DND-41 (cell line): ENCODE data around the gene NPSR1.

ENCODE experiments used
- ATAC-seq: fragments of 200-7000 bp; cut with Tn5 transposase; 3 replicates; pipeline ENCODE4 v1.9.1; 2021; ENCODE audit warnings: low read depth; ENCODE audit not compliant: insufficient read depth
- DNase-seq: peaks from one replicate; pipeline ENCODE4 v3.0.0-alpha.2; 2020
- H2AFZ ChIP-seq: 2 replicates; pipeline ENCODE4 v1.6.0; 2012; ENCODE audit warnings: low read depth, low read length
- H3K27ac ChIP-seq: 2 replicates; pipeline ENCODE4 v1.5.1; 2012; ENCODE audit warnings: low read length, inconsistent platforms
- H3K27me3 ChIP-seq: fragments of 200-600 bp; sonication (generic); 2 replicates; pipeline ENCODE4 v1.6.0; 2012; ENCODE audit warnings: low read length, mild to moderate bottlenecking, inconsistent platforms; ENCODE audit not compliant: insufficient read depth, poor library complexity
- H3K36me3 ChIP-seq: 2 replicates; pipeline ENCODE4 v1.5.1; 2012; ENCODE audit warnings: low read length, inconsistent platforms; ENCODE audit not compliant: insufficient read depth
- H3K4me1 ChIP-seq: 2 replicates; pipeline ENCODE4 v1.5.1; 2012; ENCODE audit warnings: mild to moderate bottlenecking, low read length; ENCODE audit not compliant: insufficient read depth
- H3K4me2 ChIP-seq: 2 replicates; pipeline ENCODE4 v1.6.0; 2012; ENCODE audit warnings: mild to moderate bottlenecking, moderate library complexity, low read length, inconsistent platforms; ENCODE audit not compliant: insufficient read depth
- H3K4me3 ChIP-seq, 2 experiments: fragments of 200-600 bp in 1 of 2; shearing (Covaris generic) in 1 of 2; 2 replicates each; pipeline ENCODE4 v1.5.1; 2012 to 2016; ENCODE audit warnings: inconsistent platforms in 2 of 2, low read length in 2 of 2, mild to moderate bottlenecking in 2 of 2, low read depth in 1 of 2, moderate library complexity in 1 of 2
- H3K79me2 ChIP-seq: 2 replicates; pipeline ENCODE4 v1.6.0; 2012; ENCODE audit warnings: low read length, inconsistent platforms; ENCODE audit not compliant: insufficient read depth
- H3K9ac ChIP-seq: 2 replicates; pipeline ENCODE4 v1.6.0; 2012; ENCODE audit warnings: low read depth, mild to moderate bottlenecking, inconsistent platforms, low read length, moderate library complexity
- H3K9me3 ChIP-seq: 2 replicates; pipeline ENCODE4 v1.5.1; 2012; ENCODE audit warnings: low read length, moderate library complexity, mild to moderate bottlenecking, inconsistent platforms; ENCODE audit not compliant: insufficient read depth, severe bottlenecking
- H4K20me1 ChIP-seq: 2 replicates; pipeline ENCODE4 v1.6.0; 2012; ENCODE audit warnings: low read length; ENCODE audit not compliant: insufficient read depth
- EZH2 ChIP-seq: IDR thresholded peaks from 3 replicates; pipeline ENCODE4 v1.6.1; 2012; ENCODE audit warnings: borderline replicate concordance, low read depth, mild to moderate bottlenecking, moderate library complexity, low read length, inconsistent platforms; ENCODE audit not compliant: severe bottlenecking
- TF ChIP-seq, protein P1 (sequence below): IDR thresholded peaks from 2 replicates; pipeline ENCODE4 v1.5.1; 2012; ENCODE audit warnings: borderline replicate concordance, low read length, moderate library complexity, mild to moderate bottlenecking; ENCODE audit not compliant: poor library complexity, severe bottlenecking; ENCODE audit errors: extremely low read depth

NPSR1 gene

DNA sequence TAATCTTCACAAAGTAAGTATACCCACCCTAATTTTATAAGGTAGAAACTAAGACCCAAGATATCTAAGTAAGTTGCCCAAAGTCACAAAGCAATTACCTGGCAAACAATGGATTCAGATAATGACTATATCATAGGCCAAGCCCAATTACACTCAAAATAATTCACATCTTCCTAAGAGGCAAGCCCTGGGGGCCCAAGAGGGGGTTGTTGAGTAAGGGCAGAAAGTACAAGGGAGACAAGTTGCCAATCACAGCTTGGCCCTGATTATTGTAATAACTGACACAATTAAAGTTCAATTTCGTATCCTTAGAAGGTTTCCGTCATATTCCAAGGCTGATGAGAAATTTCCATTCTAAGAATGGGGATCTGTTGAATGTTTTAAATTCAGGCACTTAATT lies 91.4 kb downstream of the NPSR1 start:
- H3K79me2 ChIP-seq, result no peaks in the 10 kb centered on the region
- no peaks in the 10 kb centered on the region for H3K36me3 ChIP-seq
- no peak overlapping the region for H3K9ac ChIP-seq
- H3K4me2 ChIP-seq, result no peak overlapping the region
- H3K4me1 ChIP-seq, result no peaks in the 10 kb centered on the region
- DNase-seq, result no peak
- no peaks in the 10 kb centered on the region for H3K27me3 ChIP-seq
- ATAC-seq, result no peak
- TF ChIP-seq, protein P1, sequence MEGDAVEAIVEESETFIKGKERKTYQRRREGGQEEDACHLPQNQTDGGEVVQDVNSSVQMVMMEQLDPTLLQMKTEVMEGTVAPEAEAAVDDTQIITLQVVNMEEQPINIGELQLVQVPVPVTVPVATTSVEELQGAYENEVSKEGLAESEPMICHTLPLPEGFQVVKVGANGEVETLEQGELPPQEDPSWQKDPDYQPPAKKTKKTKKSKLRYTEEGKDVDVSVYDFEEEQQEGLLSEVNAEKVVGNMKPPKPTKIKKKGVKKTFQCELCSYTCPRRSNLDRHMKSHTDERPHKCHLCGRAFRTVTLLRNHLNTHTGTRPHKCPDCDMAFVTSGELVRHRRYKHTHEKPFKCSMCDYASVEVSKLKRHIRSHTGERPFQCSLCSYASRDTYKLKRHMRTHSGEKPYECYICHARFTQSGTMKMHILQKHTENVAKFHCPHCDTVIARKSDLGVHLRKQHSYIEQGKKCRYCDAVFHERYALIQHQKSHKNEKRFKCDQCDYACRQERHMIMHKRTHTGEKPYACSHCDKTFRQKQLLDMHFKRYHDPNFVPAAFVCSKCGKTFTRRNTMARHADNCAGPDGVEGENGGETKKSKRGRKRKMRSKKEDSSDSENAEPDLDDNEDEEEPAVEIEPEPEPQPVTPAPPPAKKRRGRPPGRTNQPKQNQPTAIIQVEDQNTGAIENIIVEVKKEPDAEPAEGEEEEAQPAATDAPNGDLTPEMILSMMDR, result no peak
- TF ChIP-seq EZH2, result no peak
- no peaks in the 10 kb centered on the region for H4K20me1 ChIP-seq
- H3K9me3 ChIP-seq, result no peaks in the 10 kb centered on the region
- H3K4me3 ChIP-seq, result no peak overlapping the region
- no peak overlapping the region for H3K27ac ChIP-seq
- no peak overlapping the region for H2AFZ ChIP-seq

DNA sequence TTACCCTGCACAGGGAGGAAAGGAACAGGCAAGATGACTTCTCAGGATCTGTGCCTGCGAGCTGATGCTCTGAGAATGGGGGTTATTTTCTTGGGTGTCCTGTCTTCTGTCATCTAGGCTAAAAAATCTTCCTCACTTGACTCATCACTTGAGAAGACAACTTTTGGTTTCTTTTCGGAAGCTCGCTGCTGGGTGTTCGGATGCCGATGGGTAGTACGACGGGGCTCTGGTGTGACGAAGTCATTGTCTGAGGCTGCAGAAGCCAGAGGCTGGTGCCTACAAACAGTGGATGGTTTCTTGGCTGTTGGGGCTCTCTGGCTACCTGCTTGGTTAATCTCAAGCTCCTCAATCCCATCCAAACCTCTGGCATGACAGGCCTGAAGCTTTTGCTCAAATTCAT lies 92.2 kb downstream of the NPSR1 start:
- no peak overlapping the region for H2AFZ ChIP-seq
- H4K20me1 ChIP-seq, result no peaks in the 10 kb centered on the region
- ATAC-seq (no peak), DNase-seq (no peak)
- no peak overlapping the region for H3K27ac ChIP-seq
- H3K79me2 ChIP-seq, result no peaks in the 10 kb centered on the region
- H3K4me3 ChIP-seq, result no peak overlapping the region
- H3K9me3 ChIP-seq, result no peaks in the 10 kb centered on the region
- no peaks in the 10 kb centered on the region for H3K36me3 ChIP-seq
- no peak overlapping the region for H3K9ac ChIP-seq
- TF ChIP-seq EZH2, result no peak
- TF ChIP-seq, protein P1, result no peak
- H3K27me3 ChIP-seq, result no peaks in the 10 kb centered on the region
- no peaks in the 10 kb centered on the region for H3K4me1 ChIP-seq
- no peak overlapping the region for H3K4me2 ChIP-seq

- Histone ChIP-seq H3K27ac (no peak overlapping the region), H3K4me1 (no peaks in the 10 kb centered on the region), H4K20me1 (no peaks in the 10 kb centered on the region), H3K9ac (no peak overlapping the region), H3K27me3 (no peaks in the 10 kb centered on the region), H3K4me2 (no peak overlapping the region), H3K4me3 (no peak overlapping the region), H3K9me3 (no peaks in the 10 kb centered on the region), H2AFZ (no peak overlapping the region), H3K36me3 (no peaks in the 10 kb centered on the region), H3K79me2 (no peaks in the 10 kb centered on the region)
- no peak for DNase-seq
- TF ChIP-seq, protein P1, result no peak
- no peak for TF ChIP-seq EZH2
- no peak for ATAC-seq
Measured at GRCh38 chr7:34750636-34751035, 92.6 kb downstream of the NPSR1 start.
